HG02938 (cell line): ENCODE measurements around the gene SGMS2.

ENCODE experiments used
- ATAC-seq: cut with Tn5 transposase; IDR thresholded peaks from one replicate; pipeline ENCODE4 v1.9.1; 2021; ENCODE audit warnings: mild to moderate bottlenecking, moderate library complexity; ENCODE audit not compliant: unreplicated experiment

SGMS2 gene

GRCh38 chr4:107828315-107829090 lies 3.8 kb downstream of the SGMS2 start:
- no peak for ATAC-seq

GRCh38 chr4:107831140-107831539 lies 6.4 kb downstream of the SGMS2 start:
- ATAC-seq, result no peak

- no peak for ATAC-seq
These were observed 7.6 kb downstream of the SGMS2 start for GRCh38 chr4:107832275-107832807.

- ATAC-seq, result no peak
These were observed 9.6 kb downstream of the SGMS2 start for GRCh38 chr4:107834241-107834794.

GRCh38 chr4:107835406-107835805 lies 10.7 kb downstream of the SGMS2 start:
- no peak for ATAC-seq

GRCh38 chr4:107837317-107837716 lies 12.6 kb downstream of the SGMS2 start:
- no peak for ATAC-seq

GRCh38 chr4:107837776-107838618 lies 13.3 kb downstream of the SGMS2 start:
- no peak for ATAC-seq

GRCh38 chr4:107838861-107839565 lies 14.3 kb downstream of the SGMS2 start:
- ATAC-seq, result no peak

GRCh38 chr4:107843391-107843790 lies 18.7 kb downstream of the SGMS2 start:
- ATAC-seq, result no peak

GRCh38 chr4:107845681-107846080 lies 20.9 kb downstream of the SGMS2 start:
- no peak for ATAC-seq

- ATAC-seq, result peak; percentile 76
These were observed 25.7 kb downstream of the SGMS2 start for GRCh38 chr4:107850438-107850837.

GRCh38 chr4:107853444-107854355 lies 29.0 kb downstream of the SGMS2 start:
- no peak for ATAC-seq

GRCh38 chr4:107854356-107855022 lies 29.8 kb downstream of the SGMS2 start:
- no peak for ATAC-seq

GRCh38 chr4:107855723-107856122 lies 31.0 kb downstream of the SGMS2 start:
- ATAC-seq, result no peak

- no peak for ATAC-seq
These were observed 32.2 kb downstream of the SGMS2 start for GRCh38 chr4:107856901-107857300.

- no peak for ATAC-seq
These were observed 33.0 kb downstream of the SGMS2 start for GRCh38 chr4:107857741-107858140.

GRCh38 chr4:107858158-107858742 lies 33.5 kb downstream of the SGMS2 start:
- no peak for ATAC-seq

- ATAC-seq, result peak; percentile 60
These were observed 37.9 kb downstream of the SGMS2 start for GRCh38 chr4:107862658-107863057.

GRCh38 chr4:107863416-107863815 lies 38.7 kb downstream of the SGMS2 start:
- ATAC-seq, result no peak
